NCI-H748 treated with DMSO at 0.1 percent for 48 hours (cell line): ENCODE results near the gene PYROXD2.
"Not testable (repeated sequence)": the region's sequence is repeated elsewhere in the genome, so short reads cannot be mapped to it uniquely, and the experiment has no call there.

Source experiments
- DNase-seq: peaks from one replicate; lab custom pipeline; 2025; lab: John Stamatoyannopoulos, UW

The PYROXD2 gene

DNA sequence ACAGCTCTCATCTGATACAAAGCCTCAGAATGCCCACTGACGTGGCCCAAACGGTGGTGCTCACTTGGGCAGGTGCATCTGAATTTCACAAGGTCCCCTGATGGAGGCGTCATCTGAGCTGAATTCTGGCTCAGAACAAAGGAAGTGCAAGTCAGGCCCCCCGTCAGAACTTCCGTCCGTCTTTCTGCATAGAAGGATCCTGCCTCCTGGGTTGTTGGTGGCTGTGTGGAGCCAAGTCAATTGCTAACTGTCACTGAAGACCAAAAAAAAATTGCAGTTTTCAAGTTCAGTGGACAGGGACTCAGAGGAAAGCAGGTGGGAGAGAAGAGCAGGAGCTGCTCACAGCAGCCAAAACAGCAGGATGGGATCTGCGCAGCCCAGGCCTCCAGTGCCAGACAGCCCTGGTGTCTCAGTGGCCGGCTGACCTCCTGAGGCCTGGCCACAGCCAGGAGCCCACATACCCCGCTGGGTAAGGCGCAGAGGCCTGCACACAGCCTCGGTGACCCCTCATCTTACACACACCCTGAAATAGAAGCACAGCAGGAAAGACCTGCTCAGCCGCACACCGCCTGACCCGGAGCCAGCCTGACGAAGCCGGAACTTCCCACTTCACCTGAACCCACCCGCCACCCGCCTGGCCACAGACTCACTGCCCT, 49.4 kb downstream of the PYROXD2 start:
- DNase-seq, result no peak

DNA sequence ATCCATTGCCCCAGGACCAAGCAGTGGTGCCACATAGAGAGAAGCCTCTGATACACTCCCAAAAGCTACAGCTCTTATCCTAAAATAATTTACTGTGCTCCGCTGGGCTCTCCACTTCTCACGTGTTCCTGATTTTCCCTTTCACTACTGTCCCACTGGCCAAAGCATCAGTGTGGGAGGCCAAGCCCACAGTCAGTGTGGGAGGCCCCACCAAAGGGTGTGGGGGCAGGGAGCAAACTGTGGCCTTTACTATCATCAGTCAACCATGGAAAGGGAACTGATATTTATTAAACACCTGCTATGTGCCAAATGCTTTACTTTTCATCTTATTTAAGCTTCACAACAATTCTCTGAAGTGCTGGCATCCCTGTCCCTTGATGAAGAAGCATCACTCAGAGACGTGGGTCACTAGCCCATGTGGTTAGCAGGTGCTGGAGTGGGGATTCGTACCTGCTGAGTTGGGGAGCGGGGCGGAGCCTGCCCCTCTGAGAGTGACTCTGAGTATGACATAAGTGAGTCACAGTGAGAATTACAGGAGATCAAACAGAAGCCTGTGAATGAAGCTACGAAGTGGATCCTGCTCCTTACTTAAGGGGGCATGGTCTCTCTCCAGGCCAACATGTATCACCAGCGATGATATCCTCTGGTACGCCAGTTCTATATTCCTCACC, 50.4 kb downstream of the PYROXD2 start:
- no peak for DNase-seq

DNA sequence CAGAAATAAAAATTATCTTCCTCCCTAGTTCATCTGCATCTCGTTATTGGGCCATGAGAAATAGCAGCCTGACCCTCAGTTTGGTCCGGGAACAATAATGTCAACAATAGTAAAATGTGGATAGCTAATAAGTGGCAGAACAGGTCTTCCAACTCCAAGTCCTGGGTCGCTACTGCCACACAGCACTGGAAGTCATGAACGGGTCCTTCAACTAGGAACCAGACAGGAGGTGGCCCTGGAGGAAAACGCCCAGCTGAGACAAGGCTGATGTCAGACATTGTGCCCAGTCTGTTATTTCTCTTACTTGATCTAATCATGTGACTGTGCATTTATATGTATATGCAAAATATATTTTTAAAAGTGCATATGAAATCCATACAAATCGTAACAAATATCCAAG, 51.8 kb downstream of the PYROXD2 start:
- DNase-seq, result no peak

DNA sequence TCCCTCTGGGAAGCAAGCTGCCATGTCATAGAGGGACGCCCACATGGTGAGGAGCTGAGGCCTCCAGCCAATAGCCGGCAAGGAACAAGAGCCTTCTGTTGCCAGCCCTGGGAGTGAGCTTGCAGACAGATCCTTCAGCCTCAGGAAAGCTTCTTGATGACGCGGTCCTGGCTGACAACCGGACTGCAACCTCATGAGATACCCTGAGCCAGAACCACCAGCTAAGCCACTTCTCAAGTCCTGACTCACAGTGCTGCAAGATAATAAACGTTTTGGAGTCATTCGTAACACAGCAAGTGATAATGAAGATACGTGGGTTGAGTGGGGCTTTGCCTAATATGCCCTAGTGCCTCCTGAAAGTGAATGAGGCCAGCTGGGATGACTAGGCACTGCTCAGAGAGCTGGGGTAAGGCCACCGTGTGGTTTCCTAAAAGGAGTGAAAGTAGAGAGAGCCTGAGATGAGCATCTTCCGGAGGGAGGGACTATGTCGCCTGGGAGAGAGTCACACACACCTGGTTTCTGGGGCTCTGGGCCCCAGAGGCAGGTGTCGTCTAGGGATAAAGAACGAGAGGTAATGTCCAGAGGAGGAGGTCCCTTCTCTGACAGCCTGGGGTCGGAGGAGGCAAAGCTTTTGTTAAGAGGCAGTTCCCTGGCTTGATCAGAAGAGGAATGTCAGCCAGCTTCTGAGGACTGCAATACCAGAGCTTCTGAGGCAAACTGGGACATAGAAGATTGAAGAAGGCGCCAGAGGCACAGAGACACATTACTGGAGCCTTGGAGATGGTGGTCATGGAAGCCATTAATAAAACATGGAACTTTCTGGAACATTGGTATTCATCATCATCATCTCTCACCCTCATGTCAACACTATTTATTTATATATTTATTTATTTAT, 53.6 kb downstream of the PYROXD2 start:
- no peak for DNase-seq

DNA sequence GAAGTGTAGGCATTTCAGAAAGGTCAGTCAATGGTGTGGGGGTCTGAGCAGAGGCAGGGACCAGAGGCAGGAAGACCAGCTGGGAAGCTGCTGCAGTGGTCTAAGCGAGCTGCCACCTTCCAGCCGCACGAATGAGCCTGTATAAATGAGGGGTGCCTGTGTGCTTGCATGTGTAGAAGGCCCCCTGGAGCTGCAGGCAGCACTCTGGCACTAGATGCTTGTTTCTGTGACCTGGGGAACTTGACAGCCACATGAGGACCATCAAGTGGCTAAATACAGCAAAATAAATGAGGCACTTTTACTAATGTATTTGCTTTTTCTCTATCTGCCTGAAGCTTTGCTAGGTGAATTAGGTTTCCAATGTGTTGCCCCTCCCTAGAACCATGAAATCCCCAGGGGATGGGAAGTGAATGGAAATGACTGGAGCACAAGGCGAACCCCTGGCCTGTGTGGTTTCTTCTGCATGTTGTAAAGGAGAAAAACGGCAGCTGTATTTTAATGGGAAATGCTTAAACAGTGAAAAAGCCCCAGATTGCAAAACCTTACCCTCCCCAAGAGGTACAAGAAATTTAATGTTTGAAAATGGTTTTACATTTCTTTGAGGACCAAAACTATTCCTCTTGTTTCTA, 57.7 kb downstream of the PYROXD2 start:
- no peak for DNase-seq

DNA sequence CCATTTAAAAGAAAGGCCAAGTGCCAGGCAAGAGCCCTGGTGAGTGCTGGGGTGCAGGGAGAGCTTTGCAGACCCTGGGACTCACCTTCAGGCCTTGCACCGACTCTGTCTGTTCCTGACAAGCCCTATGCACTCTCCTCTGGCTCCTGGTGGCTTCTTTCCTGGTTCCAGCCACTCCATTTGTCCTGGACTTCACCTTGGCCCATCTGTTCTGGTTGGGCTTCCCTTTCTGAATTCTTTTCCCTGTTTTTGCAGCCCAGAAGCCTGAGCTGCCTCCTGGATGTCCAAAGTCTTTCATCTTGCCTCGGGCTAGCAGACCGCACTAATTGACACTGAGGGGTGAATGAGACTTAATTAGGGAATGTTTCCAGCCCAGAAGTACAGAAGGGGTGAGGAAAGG, 60.5 kb downstream of the PYROXD2 start:
- DNase-seq, result no peak

DNA sequence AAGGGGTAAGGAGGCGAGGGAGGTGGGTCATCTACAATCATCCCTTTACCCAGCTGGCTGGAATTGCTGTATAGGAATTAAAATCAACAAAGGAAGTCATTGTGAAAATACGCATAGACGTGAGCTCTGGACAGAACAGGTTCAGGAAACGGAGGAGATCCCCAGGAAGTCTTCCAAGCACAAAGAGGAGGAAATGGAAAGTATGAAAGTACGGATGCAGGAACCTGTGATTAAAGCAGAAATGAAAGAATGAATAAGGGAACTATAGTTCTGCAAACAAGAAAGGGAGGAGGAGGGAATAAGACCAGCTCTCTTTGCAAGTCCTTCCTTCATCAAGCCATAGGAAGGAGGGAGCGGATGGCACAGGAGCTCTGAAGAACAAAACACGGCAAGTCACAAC, 61.8 kb downstream of the PYROXD2 start:
- DNase-seq, result no peak

DNA sequence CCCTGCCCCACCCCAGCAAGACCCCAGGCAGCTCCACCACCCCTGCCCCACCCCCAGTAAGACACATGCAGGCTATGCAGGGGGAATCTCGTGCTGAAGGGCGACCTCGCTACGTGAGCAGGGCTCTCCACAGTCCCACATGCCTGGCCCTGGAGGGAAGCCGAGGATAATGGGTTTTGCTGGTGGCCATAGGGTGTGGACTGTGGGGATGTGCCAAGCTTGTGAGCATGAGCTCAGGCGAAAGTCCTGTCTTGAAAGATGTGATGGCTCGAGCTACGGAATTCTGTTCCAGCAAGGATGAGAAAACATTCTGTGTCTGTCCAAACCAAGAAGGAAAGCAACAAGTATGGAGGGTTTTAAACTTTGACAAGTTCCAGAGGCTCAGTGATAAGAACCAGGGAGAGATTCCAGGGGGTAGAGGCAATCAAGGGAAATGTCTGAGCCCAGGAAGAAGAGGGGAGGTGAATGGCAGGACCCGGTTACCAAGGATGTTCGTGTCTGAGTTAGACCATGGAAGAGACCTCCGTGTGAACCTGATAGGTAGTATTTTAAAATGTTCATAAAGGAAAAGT, 63.1 kb downstream of the PYROXD2 start:
- no peak for DNase-seq

DNA sequence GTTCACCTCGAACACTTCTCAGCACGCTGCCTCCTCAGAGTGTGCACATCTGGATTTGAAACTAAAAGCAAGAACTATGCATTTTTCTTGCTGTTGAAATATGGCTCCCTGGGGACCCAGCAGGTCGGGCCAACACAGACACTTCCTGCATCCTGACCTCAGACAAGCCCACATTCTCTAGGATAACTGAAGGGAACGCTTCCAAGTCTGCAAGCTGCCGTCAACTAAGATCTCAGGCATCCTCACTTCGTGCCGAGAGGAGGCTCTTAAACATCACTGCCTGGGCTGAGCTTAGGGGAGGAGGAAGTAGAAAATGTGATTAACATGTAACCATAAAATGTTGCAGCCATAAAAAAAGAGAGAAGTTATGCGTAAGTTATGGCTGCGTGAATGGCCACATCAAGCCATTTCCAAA, 65.5 kb downstream of the PYROXD2 start:
- no peak for DNase-seq

DNA sequence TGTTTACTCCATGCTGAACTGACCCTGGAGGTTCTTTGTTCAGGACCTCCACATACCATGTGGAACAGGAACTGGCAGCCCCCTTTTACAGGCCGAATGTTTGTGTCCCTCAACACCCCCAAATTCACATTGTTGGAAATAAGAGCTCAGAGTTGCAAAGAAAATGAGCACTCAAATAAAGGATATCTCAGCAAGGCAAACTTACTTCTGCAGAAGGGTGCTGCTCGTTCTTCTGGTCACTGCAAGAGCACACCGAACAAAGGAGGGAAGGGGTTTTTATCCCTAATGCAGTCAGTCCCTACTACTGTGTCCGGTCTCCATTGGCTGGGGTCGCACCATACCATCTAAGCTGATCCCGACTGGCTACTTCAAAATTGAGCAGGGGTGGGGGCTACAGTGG, 68.1 kb downstream of the PYROXD2 start:
- no peak for DNase-seq

DNA sequence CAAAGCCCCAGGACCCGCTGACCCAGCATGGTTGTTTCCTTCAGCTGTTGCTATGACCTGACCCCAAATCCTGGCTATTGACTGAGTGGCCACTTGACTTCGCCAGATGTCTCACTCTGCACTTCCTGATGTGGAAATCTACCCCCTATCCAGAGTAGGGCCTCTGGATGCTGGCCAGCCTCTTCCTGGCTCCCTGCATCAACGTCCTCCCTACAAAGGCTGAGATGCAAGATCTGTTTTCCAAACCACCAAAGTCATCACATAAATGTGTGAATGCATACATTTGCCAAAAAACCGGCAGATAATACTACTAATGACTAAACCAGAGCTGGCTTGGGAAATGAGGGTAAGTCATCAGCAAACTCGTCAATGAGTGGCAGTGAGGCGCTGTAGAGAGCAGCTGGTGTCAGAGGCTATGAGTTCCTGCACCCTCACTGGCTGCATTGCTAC, 70.4 kb downstream of the PYROXD2 start:
- no peak for DNase-seq

DNA sequence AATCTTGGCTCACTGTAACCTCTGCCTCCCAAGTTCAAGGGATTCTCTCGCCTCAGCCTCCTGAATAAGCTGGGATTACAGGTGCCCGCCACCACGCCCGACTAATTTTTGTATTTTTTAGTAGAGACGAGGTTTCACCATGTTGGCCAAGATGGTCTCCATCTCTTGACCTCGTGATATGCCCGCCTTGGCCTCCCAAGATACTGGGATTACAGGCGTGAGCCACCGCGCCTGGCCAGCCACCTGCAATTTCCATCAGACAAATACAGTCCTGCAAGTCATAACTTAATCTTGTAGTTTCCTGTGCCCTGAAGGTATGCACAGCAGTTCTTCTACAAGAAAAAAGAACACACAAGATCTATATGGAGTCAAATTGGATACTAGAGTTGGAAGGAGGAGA, 73.3 kb downstream of the PYROXD2 start:
- DNase-seq, result not testable (repeated sequence)

DNA sequence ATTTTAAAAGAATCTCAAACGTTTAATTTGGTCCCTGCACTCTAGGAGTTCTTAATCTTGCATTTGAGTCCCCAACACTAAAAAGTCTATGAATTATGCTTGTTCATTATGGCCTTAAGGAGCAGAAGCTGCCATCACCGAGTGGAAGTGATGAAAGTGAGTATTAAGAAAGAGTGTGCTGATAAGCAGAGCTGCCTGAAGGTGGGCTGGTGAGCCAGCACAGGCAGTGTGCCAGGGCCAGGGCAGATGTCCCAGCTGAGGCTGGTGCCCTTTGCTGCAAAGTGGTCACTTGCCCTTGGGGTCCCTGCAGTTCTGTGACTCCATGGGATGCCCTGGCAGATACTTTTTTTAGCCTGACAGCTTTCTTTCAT, 74.1 kb downstream of the PYROXD2 start:
- DNase-seq, result no peak

DNA sequence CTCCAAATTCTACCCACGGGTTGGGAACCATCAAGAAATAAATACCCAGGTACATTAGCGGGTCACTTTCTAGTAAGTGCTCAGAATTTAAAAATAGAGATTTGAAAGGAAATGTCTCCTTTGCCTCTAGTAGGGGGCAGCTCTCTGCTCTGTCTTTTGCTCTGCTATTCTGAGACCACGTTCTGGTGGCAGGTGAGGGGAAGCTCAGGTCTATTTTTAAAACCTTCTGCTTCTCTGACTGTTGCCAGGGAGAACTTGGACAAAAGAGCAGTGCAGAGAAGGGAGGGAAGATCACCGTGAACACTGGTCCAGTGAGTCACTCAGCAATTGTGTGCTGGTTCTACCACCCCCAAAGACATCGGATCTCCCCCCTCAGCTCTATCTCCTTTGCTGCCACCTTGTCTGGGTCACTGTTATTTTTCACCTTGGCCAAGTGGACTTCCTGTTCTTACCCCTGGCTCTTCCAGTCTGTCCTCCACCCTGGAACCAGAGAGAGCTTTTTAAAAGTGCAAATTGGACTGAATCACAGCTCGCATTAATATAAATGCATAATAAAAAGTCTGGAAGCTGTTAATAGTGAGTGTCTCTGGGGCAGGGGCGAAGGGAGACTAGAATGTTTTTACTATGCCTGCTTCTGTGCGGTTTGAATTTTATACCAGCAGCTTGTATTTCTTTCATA, 74.6 kb downstream of the PYROXD2 start:
- DNase-seq, result no peak

DNA sequence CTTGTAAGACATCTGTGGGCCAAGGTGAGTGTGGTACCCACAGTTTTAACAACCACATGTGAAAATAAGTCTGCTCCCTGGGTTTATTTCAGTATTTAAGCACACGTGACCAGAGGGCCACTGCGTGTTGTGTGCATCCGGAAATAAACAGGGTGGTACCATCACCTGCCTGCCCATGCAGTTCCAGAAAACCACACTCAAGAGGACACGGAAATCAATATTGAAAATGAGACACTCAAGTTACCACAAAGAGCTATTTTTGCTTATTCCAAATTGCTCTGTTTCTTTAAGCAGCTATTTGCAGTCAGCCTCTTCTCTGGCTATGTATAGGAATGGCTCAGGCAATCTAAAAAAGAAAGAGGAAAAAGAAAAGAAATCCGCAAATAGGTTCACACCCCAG, 75.2 kb downstream of the PYROXD2 start:
- no peak for DNase-seq

DNA sequence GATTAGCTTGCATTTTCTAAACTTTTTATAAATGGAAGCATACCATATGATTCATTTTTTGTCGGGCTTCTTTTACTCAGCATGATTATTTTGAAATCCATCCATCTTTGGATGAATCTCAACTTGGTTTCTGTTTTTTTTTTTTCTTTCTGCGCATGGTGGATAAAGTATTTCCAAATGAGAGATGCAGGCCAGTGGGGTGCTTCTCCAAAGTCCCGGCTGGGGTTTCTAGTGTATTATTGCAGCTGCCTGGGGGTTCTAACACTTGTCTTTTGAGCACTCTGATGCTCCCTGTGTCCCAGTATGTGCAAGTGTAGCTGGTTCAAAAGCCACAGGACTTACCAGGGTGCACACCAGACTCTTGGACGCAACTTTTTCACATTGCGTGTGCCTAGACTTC, 76.1 kb downstream of the PYROXD2 start:
- no peak for DNase-seq

DNA sequence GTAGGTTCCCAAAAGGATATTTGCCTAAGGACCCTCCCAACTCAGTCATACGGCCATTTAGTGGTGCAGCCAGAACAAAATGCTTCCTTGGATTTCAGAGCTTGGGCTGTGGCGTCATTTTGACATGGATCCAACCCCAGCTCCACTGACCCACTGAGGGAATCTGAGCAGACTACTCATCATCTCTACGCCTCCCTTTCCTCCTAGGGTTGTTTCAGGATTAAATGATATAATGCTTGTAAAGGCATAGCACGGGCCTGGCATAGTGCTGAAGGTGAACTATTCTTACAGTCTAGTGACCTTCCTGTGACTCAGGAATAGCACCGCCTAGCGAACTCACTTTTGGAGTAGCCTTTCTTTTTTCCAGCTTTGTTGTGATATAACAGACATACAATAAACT, 76.7 kb downstream of the PYROXD2 start:
- no peak for DNase-seq

DNA sequence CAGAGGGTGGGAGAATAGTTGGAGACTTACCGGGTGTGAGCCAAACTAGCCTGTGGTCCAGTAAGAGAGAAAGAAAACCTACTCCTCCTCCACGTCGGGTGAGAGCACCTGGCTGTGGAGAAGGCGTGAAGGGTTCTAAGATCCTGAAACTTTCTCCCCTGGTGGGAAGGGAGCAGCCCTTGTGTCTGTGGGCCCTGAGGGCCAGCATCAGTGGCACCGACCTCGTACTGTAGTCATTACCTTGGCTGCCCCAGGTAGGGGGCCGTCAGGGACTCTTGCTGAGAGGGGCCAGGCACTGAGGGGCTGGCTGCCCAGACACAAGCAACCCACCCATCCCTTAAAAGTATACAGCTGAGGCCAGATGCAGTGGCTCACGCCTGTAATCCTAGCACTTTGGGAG, 77.5 kb downstream of the PYROXD2 start:
- no peak for DNase-seq
